HG03354 (cell line): ENCODE data around the gene PTPN1.
"Not testable (repeated sequence)": the region's sequence is repeated elsewhere in the genome, so short reads cannot be mapped to it uniquely, and the experiment has no call there.

ENCODE experiments used
- ATAC-seq: cut with Tn5 transposase; IDR thresholded peaks from one replicate; pipeline ENCODE4 v1.9.1; 2021; ENCODE audit warnings: mild to moderate bottlenecking; ENCODE audit not compliant: unreplicated experiment, poor library complexity, severe bottlenecking

PTPN1 gene

GRCh38 chr20:50585214-50585613 lies 75.0 kb downstream of the PTPN1 start:
- no peak for ATAC-seq

DNA sequence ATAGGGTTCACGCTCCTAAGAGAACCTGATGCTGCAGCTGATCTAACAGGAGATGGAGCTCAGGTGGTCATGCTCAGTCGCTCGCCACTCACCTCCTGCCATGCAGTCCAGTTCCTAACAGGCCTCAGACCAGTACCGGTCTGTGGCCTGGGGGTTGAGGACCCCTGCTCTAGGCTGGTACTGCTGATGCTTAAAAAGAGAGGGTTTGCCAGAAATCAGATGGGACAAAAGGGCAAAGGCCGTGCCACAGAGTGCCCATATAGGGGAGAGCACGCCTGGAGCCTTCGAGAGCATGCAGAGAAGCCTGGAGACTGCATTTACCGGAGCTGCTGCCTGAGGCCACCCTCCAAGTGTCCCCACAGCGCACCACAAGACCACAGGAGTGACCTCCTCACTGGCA lies 75.5 kb downstream of the PTPN1 start:
- ATAC-seq, result no peak

GRCh38 chr20:50586531-50587232 lies 76.5 kb downstream of the PTPN1 start:
- ATAC-seq, result no peak

DNA sequence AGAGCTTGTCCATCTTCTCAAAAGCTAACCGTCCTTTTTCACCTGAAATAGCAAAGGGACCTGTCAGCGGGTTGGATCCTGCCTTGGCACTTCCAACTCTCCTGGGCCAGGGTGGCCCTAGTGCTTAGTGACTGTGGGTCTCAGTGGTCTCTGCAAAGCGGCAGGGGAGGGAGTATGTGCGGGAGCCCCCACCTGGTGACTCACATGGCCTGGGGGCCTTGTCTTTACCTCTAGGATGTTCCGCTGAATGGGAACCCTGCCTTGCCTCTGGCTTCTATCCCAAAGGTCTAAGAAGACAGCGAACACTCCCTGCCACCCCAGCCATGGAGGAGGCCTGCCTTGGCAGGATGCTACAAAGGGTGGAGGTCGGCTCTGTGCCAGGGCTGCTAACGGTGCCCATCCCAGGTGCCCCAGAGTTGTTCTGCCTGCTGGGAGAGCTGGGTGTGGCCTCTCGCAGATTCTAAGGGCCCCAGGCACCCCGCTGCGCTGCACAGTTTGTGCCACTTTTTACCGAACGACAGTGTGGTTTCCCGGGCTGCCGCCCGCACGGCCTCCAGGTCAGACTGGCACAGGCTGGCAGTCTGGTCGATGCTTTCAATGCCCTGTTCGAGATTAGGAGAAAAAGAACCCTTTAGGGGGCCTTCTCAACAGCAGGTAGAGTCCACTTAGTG lies 77.2 kb downstream of the PTPN1 start:
- ATAC-seq, result no peak

GRCh38 chr20:50588034-50588736 lies 78.0 kb downstream of the PTPN1 start:
- ATAC-seq, result no peak

DNA sequence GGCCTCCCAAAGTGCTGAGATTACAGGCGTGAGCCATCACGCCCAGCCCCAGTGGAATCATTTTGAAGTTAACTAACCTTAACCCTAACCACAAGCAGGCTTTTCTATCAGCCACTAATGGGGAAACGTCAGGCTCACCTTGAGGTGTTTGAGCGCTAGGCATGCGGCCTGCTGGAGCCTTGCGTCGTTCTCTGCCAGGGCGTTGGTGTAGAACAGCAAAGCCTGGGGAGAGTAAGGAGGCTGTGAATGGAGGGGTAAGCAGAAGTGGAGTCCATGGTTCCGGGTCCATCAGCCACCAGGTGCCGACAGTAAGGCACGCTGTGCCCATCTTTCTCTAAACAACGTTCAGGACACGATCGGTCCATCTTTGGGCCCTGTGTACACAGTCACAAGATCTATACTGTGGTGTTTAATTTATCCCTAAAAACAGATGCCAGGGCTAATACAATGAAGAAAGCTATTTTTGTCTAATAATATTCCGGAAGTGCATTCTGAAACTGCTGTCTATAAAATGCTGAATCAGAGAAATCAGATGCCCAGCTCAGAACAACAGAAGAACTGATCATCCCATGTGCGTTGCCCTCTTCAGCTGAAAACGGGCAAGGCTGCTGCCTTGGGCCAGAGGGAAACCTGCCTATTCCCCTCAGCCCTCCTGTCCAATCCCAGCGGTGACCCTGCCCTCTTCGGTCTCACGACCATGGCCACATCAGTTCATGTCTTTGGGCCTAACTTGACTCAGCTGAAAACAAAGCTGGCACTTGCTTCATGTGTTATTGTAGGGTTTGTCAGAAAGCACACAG lies 79.6 kb downstream of the PTPN1 start:
- ATAC-seq, result no peak

GRCh38 chr20:50590348-50590664 lies 80.1 kb downstream of the PTPN1 start:
- no peak for ATAC-seq

GRCh38 chr20:50591233-50591852 lies 81.2 kb downstream of the PTPN1 start:
- no peak for ATAC-seq

DNA sequence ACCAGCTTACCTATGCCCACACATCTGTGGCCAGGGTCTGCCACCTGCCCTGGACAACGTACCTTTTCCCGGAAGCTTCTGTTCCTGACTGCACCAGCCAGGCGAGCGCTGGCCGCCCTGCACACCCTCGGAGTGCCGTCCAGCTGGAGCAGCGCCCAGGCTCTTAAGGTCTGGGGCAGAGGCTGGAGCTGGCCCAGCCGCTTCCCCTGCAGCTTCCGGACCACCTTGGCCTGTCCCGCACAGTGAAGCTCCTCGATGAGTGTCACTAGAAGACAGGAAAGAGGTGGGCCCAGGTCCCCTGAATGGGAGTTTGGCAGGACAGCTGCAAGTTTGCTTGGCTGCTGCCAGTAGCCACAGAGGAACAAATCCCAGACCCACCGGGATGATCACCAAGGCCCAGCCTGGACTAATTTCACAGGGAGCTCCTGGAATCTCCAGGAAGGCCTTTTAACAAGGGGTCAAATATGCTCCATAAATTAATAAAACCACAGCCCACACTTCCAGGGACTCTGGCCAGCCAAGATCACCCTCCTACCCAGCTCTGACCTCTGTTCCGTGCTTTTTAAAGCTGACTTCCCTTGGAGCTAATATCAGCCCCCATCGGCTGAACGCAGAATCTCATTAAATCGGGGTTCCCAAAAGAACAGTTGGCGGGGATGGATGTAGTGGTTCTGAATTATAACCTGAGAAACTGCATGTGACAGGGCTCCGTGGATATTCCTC lies 82.3 kb downstream of the PTPN1 start:
- ATAC-seq, result no peak

DNA sequence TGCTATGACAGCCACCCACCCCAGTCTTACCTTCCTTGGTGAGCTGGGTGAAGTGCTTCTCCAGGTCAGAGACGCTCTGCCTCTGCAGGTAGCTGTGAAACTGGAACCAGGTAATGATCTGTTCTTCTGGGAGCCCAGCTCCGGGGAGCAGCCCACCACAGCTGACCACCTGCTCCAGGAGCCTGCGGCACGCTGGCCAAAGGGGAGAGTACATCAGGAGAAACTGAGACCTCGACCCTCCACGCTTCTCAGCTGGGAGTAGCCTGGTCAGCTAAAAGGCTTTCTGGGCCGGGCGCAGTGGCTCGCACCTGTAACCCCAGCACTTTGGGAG lies 82.8 kb downstream of the PTPN1 start:
- ATAC-seq, result no peak

DNA sequence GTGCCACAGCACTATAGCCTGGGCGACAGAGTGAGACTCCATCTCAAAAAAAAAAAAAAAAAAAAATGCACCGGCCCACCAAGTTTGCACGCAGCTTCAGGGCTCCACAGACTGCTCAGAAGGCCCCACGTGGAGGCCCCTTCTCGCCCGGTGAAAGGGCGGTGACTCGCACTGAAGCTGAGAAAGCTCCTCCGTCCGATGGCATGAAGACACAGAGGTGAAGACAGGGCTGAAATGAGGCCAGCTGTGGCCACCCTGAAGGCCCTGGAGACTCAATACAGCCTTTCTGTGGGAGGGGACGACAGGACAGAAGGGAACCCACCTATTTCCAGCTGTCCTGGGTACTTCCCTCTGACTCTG lies 84.0 kb downstream of the PTPN1 start:
- ATAC-seq, result no peak

DNA sequence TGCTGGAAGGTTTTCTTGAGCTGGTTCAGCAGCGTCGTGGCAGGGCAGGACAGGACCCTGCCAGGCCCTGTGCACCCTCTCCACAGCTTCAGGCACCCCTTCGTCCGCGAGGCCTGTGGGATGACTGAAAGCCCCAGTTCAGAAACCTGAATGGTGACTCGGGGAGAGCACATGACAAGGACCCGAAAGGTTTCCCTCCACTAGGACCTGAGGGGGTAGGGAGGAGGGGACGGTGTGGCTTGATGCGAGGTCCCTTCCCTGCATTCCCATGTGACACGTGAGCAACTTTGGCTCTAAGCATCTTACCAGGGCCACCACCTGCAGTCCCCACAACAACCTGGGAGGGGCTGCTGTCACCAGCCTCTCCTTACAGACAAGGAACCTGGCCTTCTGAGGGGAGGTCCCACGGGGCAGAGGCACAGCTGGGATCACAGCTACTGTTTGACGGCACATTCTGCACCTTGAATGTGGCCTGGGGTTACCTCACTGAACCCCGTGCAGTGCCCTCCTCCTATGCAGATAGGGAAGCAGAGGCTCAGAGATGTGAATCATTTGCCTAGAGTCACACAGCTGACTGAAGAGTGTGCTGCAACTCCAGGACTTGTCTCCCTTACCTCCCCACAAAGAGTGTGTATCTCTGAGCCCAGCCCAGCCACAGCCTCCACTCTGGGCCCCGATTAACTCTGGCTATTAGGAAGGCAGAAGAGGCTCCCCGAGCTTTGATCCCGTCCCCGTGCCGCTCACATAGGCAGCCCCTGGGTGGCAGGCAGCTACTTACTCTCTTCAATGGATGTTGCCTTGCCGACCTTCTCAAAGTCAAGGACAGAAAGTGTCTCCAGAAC lies 84.6 kb downstream of the PTPN1 start:
- no peak for ATAC-seq

GRCh38 chr20:50595433-50595895 lies 85.3 kb downstream of the PTPN1 start:
- no peak for ATAC-seq

DNA sequence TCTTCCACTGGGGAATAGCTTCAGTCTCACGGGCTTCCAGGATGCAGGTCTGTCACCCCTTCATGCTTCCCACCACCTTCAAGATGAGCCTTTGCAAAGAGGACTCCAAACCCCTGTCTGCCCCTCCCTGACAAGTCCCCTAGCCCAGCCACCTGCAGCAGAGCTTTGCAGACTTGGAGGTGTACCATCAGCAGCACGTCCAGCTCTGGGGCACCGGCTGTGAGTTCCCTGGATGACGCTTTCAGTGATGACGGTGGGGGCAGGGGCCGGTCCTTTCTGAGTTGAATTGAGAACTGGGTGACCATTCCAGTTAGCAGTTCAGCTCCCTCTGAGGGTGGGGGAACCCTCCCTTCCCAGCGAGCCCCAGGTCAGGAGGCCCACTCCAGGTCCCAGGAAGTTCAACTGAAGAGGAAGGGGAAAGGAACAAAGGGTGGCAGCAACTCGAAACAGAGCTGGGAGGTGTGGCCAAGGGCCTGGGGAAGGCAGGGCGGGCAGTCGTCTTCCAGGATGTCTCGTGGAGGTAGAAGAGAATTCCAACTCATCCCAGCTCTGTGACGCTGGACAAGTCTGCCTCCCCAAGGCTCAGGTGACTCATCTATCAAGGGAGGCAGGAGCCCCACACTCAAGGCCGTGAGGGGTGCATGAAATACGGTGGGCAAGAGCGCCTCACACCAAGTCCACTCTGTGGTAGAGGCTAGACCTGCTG lies 86.0 kb downstream of the PTPN1 start:
- ATAC-seq, result no peak

GRCh38 chr20:50596694-50597021 lies 86.5 kb downstream of the PTPN1 start:
- no peak for ATAC-seq

- ATAC-seq, result no peak
Measured at GRCh38 chr20:50597406-50597969, 87.3 kb downstream of the PTPN1 start.

DNA sequence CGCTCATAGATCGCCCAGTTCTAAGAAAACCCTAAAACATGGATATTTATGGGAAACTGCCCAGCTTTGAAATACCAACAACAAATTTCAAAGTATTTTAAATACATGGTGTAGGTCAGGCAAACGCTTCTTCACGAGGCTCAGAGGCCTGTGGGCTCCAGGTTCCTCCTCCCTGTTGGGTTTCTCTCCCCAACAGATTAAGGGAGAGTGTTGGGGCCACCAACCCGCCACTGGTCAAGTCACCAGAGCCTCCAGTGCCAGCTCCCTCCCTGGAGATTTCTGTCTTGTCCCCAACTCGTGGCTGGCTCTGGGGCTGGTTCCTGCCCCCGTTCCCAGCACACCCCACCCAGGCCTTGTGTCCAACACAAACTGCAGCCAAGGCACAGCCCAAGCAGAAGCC lies 87.9 kb downstream of the PTPN1 start:
- no peak for ATAC-seq

DNA sequence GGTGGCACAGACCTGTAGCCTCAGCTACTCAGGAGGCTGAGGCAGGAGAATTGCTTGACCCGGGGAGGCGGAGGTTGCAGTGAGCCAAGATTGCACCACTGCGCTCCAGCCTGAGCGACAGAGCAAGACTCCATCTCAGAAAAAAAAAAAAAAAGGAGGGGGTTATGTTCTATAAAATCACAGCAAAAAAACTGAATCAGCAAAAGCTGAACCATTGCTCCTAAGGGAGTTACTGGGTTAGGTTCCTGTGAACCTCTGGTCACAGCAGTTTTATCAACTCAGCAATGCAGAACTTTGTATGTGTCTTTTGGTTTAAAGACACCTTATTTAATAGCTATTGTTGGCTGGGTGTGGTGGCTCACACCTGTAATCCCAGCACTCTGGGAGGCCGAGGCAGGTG lies 88.6 kb downstream of the PTPN1 start:
- ATAC-seq, result not testable (repeated sequence)
